HepG2 (cell line): Measurements from ENCODE around the gene RAB3A. TPM values are rescaled to one million over a fixed set of nuclear protein-coding genes. Genes with fewer than 3 reads are reported as not detected.

Experiments used
- BRCA1 ChIP-seq: sonication (generic); formaldehyde crosslinking; IDR thresholded peaks from 2 replicates; pipeline ENCODE4 v1.4.0; 2020; ENCODE audit warnings: missing genetic modification reagents
- BRD4 ChIP-seq: sonication (generic); formaldehyde crosslinking; IDR thresholded peaks from 2 replicates; pipeline ENCODE4 v1.4.0; 2020; ENCODE audit warnings: missing genetic modification reagents
- CBFB ChIP-seq: sonication (generic); formaldehyde crosslinking; IDR thresholded peaks from 2 replicates; pipeline ENCODE4 v1.4.0; 2020; ENCODE audit warnings: missing genetic modification reagents
- EZH2 ChIP-seq: conservative IDR thresholded peaks from 2 replicates; pipeline ENCODE4 v1.6.1; 2012; ENCODE audit warnings: mild to moderate bottlenecking, low read depth, low read length, moderate library complexity
- GABPA ChIP-seq, 2 experiments: IDR thresholded peaks; 2 replicates each; pipeline ENCODE4 v1.6.1; 2011 to 2016; ENCODE audit warnings: low read depth in 2 of 2, low read length in 1 of 2, missing biosample characterization in 1 of 2, missing genetic modification characterization in 1 of 2
- HDAC6 ChIP-seq: fragments of 200-600 bp; sonication (generic); IDR thresholded peaks from 2 replicates; pipeline ENCODE4 v1.7.0; 2017; ENCODE audit warnings: mild to moderate bottlenecking, antibody characterized with exemption, low read length, low read depth
- HOXA5 ChIP-seq: sonication (generic); formaldehyde crosslinking; IDR thresholded peaks from 2 replicates; pipeline ENCODE4 v1.4.0; 2020; ENCODE audit warnings: missing genetic modification reagents
- ISL2 ChIP-seq: sonication (generic); formaldehyde crosslinking; IDR thresholded peaks from 2 replicates; pipeline ENCODE4 v1.5.0; 2020; ENCODE audit warnings: missing genetic modification reagents
- KDM3A ChIP-seq: IDR thresholded peaks from 2 replicates; pipeline ENCODE4 v1.6.1; 2018; ENCODE audit warnings: low read depth, missing compliant biosample characterization
- MBD4 ChIP-seq: IDR thresholded peaks from 2 replicates; pipeline ENCODE4 v1.6.1; 2012; ENCODE audit warnings: low read length, inconsistent platforms, borderline replicate concordance
- MED8 ChIP-seq: sonication (generic); formaldehyde crosslinking; IDR thresholded peaks from 2 replicates; pipeline ENCODE4 v1.8.1; 2023; ENCODE audit warnings: mild to moderate bottlenecking, missing genetic modification reagents; ENCODE audit not compliant: insufficient replicate concordance
- MYNN ChIP-seq: sonication (generic); formaldehyde crosslinking; IDR thresholded peaks from 2 replicates; pipeline ENCODE4 v1.4.0; 2020; ENCODE audit warnings: mild to moderate bottlenecking, low read depth, missing genetic modification reagents
- POLR2AphosphoS2 ChIP-seq: IDR thresholded peaks from 2 replicates; pipeline ENCODE4 v1.6.1; 2011; ENCODE audit warnings: low read depth, low read length, improper control_type of control experiment
- REL ChIP-seq: sonication (generic); formaldehyde crosslinking; conservative IDR thresholded peaks from 2 replicates; pipeline ENCODE4 v1.8.0; 2022; ENCODE audit warnings: mild to moderate bottlenecking, missing genetic modification reagents, moderate library complexity
- SALL2 ChIP-seq: sonication (generic); formaldehyde crosslinking; IDR thresholded peaks from 2 replicates; pipeline ENCODE4 v1.8.1; 2023; ENCODE audit warnings: mild to moderate bottlenecking, missing genetic modification reagents, inconsistent platforms
- SNAI1 ChIP-seq: sonication (generic); formaldehyde crosslinking; IDR thresholded peaks from 2 replicates; pipeline ENCODE4 v1.5.0; 2020; ENCODE audit warnings: mild to moderate bottlenecking, missing genetic modification reagents, borderline replicate concordance
- SNRNP70 ChIP-seq: fragments of 200-400 bp; formaldehyde crosslinking; IDR thresholded peaks from 2 replicates; pipeline ENCODE4 v1.6.1; 2017; ENCODE audit warnings: mild to moderate bottlenecking, low read depth, low read length, moderate library complexity
- SRY ChIP-seq: sonication (generic); formaldehyde crosslinking; IDR thresholded peaks from 2 replicates; pipeline ENCODE4 v1.8.0; 2022; ENCODE audit warnings: mild to moderate bottlenecking, missing genetic modification reagents
- TBX2 ChIP-seq: sonication (generic); formaldehyde crosslinking; IDR thresholded peaks from 2 replicates; pipeline ENCODE4 v1.5.0; 2020; ENCODE audit warnings: missing genetic modification reagents, mild to moderate bottlenecking, borderline replicate concordance
- ZBTB1 ChIP-seq: sonication (generic); formaldehyde crosslinking; IDR thresholded peaks from 2 replicates; pipeline ENCODE4 v1.4.0; 2020; ENCODE audit warnings: missing genetic modification reagents, borderline replicate concordance
- ZNF10 ChIP-seq: sonication (generic); formaldehyde crosslinking; IDR thresholded peaks from 2 replicates; pipeline ENCODE4 v1.4.0; 2020; ENCODE audit warnings: mild to moderate bottlenecking, low read depth, missing genetic modification reagents, borderline replicate concordance
- ZNF224 ChIP-seq: sonication (generic); formaldehyde crosslinking; IDR thresholded peaks from 2 replicates; pipeline ENCODE4 v1.5.0; 2020; ENCODE audit warnings: mild to moderate bottlenecking, missing genetic modification reagents
- ZNF234 ChIP-seq: sonication (generic); formaldehyde crosslinking; conservative IDR thresholded peaks from 2 replicates; pipeline ENCODE4 v1.5.1; 2020; ENCODE audit warnings: mild to moderate bottlenecking, missing genetic modification reagents
- ZNF24 ChIP-seq: fragments of 450-650 bp; IDR thresholded peaks from 2 replicates; pipeline ENCODE4 v1.6.1; 2017; ENCODE audit warnings: antibody characterized with exemption, mild to moderate bottlenecking
- ZNF296 ChIP-seq: sonication (generic); formaldehyde crosslinking; conservative IDR thresholded peaks from 2 replicates; pipeline ENCODE4 v1.5.0; 2020; ENCODE audit warnings: mild to moderate bottlenecking, missing genetic modification reagents
- ZNF468 ChIP-seq: sonication (generic); formaldehyde crosslinking; IDR thresholded peaks from 2 replicates; pipeline ENCODE4 v1.8.0; 2022; ENCODE audit warnings: mild to moderate bottlenecking, moderate library complexity, missing genetic modification reagents
- ZNF510 ChIP-seq: sonication (generic); formaldehyde crosslinking; IDR thresholded peaks from 2 replicates; pipeline ENCODE4 v1.4.0; 2020; ENCODE audit warnings: low read depth, mild to moderate bottlenecking, missing genetic modification reagents
- ZNF550 ChIP-seq: sonication (generic); formaldehyde crosslinking; IDR thresholded peaks from 2 replicates; pipeline ENCODE4 v1.4.0; 2020; ENCODE audit warnings: mild to moderate bottlenecking, missing genetic modification reagents, borderline replicate concordance
- ZNF607 ChIP-seq: sonication (generic); formaldehyde crosslinking; IDR thresholded peaks from 2 replicates; pipeline ENCODE4 v1.5.1; 2020; ENCODE audit warnings: missing genetic modification reagents, mild to moderate bottlenecking, borderline replicate concordance
- ZNF616 ChIP-seq: sonication (generic); formaldehyde crosslinking; IDR thresholded peaks from 2 replicates; pipeline ENCODE4 v1.5.0; 2020; ENCODE audit warnings: low read depth, mild to moderate bottlenecking, missing genetic modification reagents
- ZSCAN20 ChIP-seq: sonication (generic); formaldehyde crosslinking; IDR thresholded peaks from 2 replicates; pipeline ENCODE4 v1.4.0; 2020; ENCODE audit warnings: missing genetic modification reagents, mild to moderate bottlenecking, borderline replicate concordance
- ZSCAN21 ChIP-seq: sonication (generic); formaldehyde crosslinking; IDR thresholded peaks from 2 replicates; pipeline ENCODE4 v1.8.0; 2022; ENCODE audit warnings: mild to moderate bottlenecking, missing genetic modification reagents, moderate library complexity, borderline replicate concordance
- polyA plus RNA-seq, 8 experiments: library from polyadenylated mRNA; depleted of rRNA in 3 of 8; stranded (reverse) in 7 of 8; unstranded in 1 of 8; fragments of >200 nt; fragmentation: Illumina TruSeq in 4 of 8; extraction: Trizol in 4 of 8; gene quantifications; 2 replicates each; pipeline versions ENCODE4 v1.2.1 to v1.2.3, GENCODE V29; 2011 to 2016; ENCODE audit warnings: low read depth in 4 of 8, missing spikeins in 1 of 8, mixed read lengths in 1 of 8; ENCODE audit not compliant: insufficient read depth in 1 of 8
- total RNA-seq, 5 experiments: library from RNA; depleted of rRNA; stranded (reverse); fragments of >200 nt; fragmentation: Illumina TruSeq; extraction: Trizol; gene quantifications; 2 replicates each; pipeline ENCODE4 v1.2.3, GENCODE V29; 2016; ENCODE audit warnings: low read depth in 1 of 5
- TF ChIP-seq, protein P1 (sequence below): sonication (generic); formaldehyde crosslinking; IDR thresholded peaks from 2 replicates; pipeline ENCODE4 v1.5.0; 2020; ENCODE audit warnings: mild to moderate bottlenecking, low read depth, missing genetic modification reagents, borderline replicate concordance

Gene RAB3A
- total and polyA plus RNA-seq, 2 of the 13 experiments (the other 11 are each of a cell fraction or from before 2014, with no cell fraction given), result 0.58 to 0.98 TPM

DNA sequence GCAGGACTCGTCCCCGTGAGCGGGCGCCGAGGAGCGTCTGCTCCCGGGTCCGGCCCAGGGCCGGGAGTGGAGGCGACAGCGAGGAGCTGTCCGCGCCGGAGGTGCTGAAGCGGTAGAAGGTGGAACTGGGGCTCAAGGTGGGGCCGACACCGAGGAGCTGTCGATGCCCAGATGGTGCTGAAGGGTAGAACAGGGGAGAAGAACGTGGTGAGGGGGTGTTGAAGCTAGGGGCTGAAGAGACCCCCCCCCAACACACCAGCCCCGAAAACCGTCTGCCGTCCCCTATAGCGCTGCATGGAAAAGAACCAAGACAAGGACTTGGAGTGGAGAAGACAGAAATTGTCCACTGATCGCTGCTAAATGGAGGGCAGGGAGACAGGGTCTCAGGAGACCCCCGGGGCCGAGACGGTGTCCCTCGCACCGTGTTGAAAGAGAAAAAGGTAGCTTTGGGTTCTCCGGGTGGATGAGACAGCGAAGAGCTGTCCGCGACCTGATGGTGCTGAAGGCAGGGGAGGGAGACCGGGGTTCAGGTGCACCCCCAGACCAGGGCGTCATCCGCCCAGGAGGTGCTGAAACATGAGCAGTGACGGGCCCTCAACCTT lies 29.5 kb upstream of the RAB3A start (continued):
- TF ChIP-seq ZNF550 (no peak), KDM3A (peak; percentile 87), TBX2 (CRISPR knock-in tag) (peak; percentile 76; the same call in 1 of the 2 replicates), SALL2 (CRISPR knock-in tag) (peak; percentile 76), ZNF234 (CRISPR knock-in tag) (0 out of 2 replicates have a peak, but pooled peaks have one; percentile 61), SNAI1 (CRISPR knock-in tag) (peak; percentile 94), HDAC6 (no peak), ZNF10 (CRISPR knock-in tag) (no peak), POLR2AphosphoS2 (no peak), MBD4 (no peak), ZBTB1 (peak; percentile 75; the same call in 1 of the 2 replicates), ZSCAN20 (CRISPR knock-in tag) (peak; percentile 76; the same call in 1 of the 2 replicates), SRY (CRISPR knock-in tag) (peak; percentile 99), ZNF510 (CRISPR knock-in tag) (peak; percentile 34; the same call in 1 of the 2 replicates), ZNF616 (CRISPR knock-in tag) (peak; percentile 96), MYNN (CRISPR knock-in tag) (peak; percentile 63; the same call in 1 of the 2 replicates), ZNF607 (CRISPR knock-in tag) (peak; percentile 89; the same call in 1 of the 2 replicates), GABPA (IDR thresholded peaks at IDR 0.05; ENCODE audit: low read depth, low read length) (no peak), GABPA (CRISPR knock-in tag; IDR thresholded peaks at IDR 0.05; ENCODE audit: low read depth) (0 out of 2 replicates have a peak, but pooled peaks have one; percentile 30), ZNF296 (peak; percentile 72; the same call in 1 of the 2 replicates), HOXA5 (CRISPR knock-in tag) (peak; percentile 99), ZNF468 (CRISPR knock-in tag) (no peak), ZNF224 (CRISPR knock-in tag) (0 out of 2 replicates have a peak, but pooled peaks have one; percentile 81), SNRNP70 (no peak), EZH2 (no peak), REL (CRISPR knock-in tag) (peak; percentile 82; the same call in 1 of the 2 replicates), ZNF24 (no peak), CBFB (CRISPR knock-in tag) (peak; percentile 75), BRCA1 (CRISPR knock-in tag) (peak; percentile 92; the same call in 1 of the 2 replicates), ISL2 (CRISPR knock-in tag) (peak; percentile 78), BRD4 (no peak), ZSCAN21 (CRISPR knock-in tag) (peak; percentile 84; the same call in 1 of the 2 replicates), MED8 (CRISPR knock-in tag) (no peak)
- TF ChIP-seq, protein P1, sequence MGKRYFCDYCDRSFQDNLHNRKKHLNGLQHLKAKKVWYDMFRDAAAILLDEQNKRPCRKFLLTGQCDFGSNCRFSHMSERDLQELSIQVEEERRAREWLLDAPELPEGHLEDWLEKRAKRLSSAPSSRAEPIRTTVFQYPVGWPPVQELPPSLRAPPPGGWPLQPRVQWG, result no peak
